Breast epithelium (tissue), 4 donors: ENCODE results near the gene UQCC2. TPM values are rescaled to one million over a fixed set of nuclear protein-coding genes. Genes with fewer than 3 reads are reported as not detected.

Source experiments
- DNase-seq, 2 donors: peaks; one replicate each; pipeline ENCODE4 v3.0.0-alpha.2; 2019; ENCODE audit warnings: low spot score in 2 of 2
- H3K27ac ChIP-seq, 2 donors: fragments of 200-600 bp; sonication (generic) in 1 of 2; one replicate each; pipeline ENCODE4 v1.5.1; 2016 to 2019; ENCODE audit warnings: mild to moderate bottlenecking in 1 of 2
- H3K27me3 ChIP-seq, 2 donors: fragments of 200-600 bp; sonication (generic) in 1 of 2; one replicate each; pipeline versions ENCODE4 v1.5.1 to v1.6.0; 2017 to 2019; ENCODE audit warnings: control low read depth in 1 of 2, mild to moderate bottlenecking in 1 of 2
- H3K36me3 ChIP-seq: fragments of 200-600 bp; one replicate; pipeline ENCODE4 v1.5.1; 2019
- H3K4me1 ChIP-seq, 2 donors: fragments of 200-600 bp; sonication (generic); one replicate each; pipeline ENCODE4 v1.5.1; 2016 to 2019; ENCODE audit warnings: control low read depth in 1 of 2
- H3K4me3 ChIP-seq, 3 donors: fragments of 200-600 bp; sonication (generic); 1 replicate in 2 of 3; 2 replicates in 1 of 3; pipeline ENCODE4 v1.5.1; 2016 to 2019; ENCODE audit warnings: mild to moderate bottlenecking in 3 of 3, moderate library complexity in 2 of 3
- H3K9me3 ChIP-seq, 2 donors: fragments of 200-600 bp; sonication (generic) in 1 of 2; one replicate each; pipeline ENCODE4 v1.5.1; 2016 to 2019; ENCODE audit warnings: control low read depth in 1 of 2
- POLR2A ChIP-seq: fragments of 450-650 bp; IDR thresholded peaks from one replicate; pipeline ENCODE4 v1.6.1; 2016; ENCODE audit warnings: antibody characterized with exemption, mild to moderate bottlenecking, moderate library complexity
- POLR2AphosphoS5 ChIP-seq, 3 donors: sonication (generic); formaldehyde crosslinking; IDR thresholded peaks; one replicate each; pipeline ENCODE4 v1.6.1; 2017; ENCODE audit warnings: antibody characterized with exemption in 3 of 3
- intact Hi-C: fragments of 100-400 bp; cut with DNase I; formaldehyde crosslinking; loops from one replicate; pipeline ENCODE4 v1.15.1; 2023; ENCODE audit warnings: low total_unique reads
- total RNA-seq, 3 donors: library from RNA; depleted of rRNA; stranded (reverse); fragments of >200 nt; gene quantifications; one replicate each; pipeline ENCODE4 v1.1.0, GENCODE V29; 2016
- TF ChIP-seq, protein P1 (sequence below), 3 donors: fragments of 450-650 bp; IDR thresholded peaks; one replicate each; pipeline ENCODE4 v1.5.1; 2016 to 2017; ENCODE audit warnings: antibody characterized with exemption in 3 of 3, mild to moderate bottlenecking in 3 of 3, moderate library complexity in 3 of 3

The UQCC2 gene
- total RNA-seq, 3 donors from 2014 or later, result 9.9 to 19.7 (median 19.6) TPM

- TF ChIP-seq, protein P1, sequence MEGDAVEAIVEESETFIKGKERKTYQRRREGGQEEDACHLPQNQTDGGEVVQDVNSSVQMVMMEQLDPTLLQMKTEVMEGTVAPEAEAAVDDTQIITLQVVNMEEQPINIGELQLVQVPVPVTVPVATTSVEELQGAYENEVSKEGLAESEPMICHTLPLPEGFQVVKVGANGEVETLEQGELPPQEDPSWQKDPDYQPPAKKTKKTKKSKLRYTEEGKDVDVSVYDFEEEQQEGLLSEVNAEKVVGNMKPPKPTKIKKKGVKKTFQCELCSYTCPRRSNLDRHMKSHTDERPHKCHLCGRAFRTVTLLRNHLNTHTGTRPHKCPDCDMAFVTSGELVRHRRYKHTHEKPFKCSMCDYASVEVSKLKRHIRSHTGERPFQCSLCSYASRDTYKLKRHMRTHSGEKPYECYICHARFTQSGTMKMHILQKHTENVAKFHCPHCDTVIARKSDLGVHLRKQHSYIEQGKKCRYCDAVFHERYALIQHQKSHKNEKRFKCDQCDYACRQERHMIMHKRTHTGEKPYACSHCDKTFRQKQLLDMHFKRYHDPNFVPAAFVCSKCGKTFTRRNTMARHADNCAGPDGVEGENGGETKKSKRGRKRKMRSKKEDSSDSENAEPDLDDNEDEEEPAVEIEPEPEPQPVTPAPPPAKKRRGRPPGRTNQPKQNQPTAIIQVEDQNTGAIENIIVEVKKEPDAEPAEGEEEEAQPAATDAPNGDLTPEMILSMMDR (IDR thresholded peaks at IDR 0.05), result no peak
- TF ChIP-seq POLR2A, result no peak
- no peak for TF ChIP-seq POLR2AphosphoS5 (IDR thresholded peaks at IDR 0.05)
These were observed 22.2 kb upstream of the UQCC2 start for GRCh38 chr6:33733709-33734007.

DNA sequence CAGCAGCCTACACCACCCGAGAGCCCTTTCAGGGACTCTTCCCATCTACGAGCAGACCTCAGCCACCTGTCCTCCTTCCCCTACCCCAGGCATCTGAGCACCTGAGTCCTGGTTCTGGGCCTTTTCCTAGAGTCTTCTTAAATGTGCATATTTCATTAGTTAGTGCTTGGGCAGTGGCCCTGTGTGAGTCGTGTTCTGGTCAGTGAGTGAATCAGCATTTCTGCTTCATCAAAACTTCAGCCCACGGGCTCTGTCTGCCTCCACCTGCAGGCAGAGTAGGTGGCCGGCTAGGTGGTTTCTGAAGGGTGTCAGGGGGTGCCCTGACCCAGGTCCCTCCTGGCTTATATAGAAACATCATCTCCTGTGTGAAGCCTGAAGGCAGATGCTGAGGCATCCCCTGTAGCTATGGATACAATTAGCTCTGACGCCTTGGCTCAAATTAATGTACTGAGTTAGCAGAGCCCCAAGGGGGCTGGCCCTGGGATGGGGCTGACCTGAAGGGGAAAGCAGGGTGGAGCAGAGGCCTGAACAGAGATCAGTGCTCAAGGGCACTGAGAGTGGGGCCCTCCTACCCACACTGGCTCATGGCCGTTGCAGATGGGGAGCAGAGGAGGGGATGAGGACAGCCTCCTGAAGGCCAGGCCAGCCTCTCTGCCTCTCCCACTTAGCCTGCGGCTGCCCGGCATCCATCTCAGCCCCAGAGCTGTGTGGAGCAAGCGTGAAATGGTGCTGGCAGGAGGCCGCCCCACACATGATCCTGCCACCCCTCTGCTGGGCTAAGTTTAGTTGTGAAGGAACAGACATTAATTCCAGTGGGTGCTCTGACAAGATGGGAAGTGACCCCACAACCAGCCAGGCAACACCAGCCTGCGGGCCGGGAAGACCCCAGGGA, 21.6 kb upstream of the UQCC2 start:
- no peak for TF ChIP-seq POLR2AphosphoS5 (IDR thresholded peaks at IDR 0.05)
- no peak for TF ChIP-seq POLR2A
- TF ChIP-seq, protein P1 (IDR thresholded peaks at IDR 0.05), result no peak
- Histone ChIP-seq H3K9me3 (no peaks in the 10 kb centered on the region), H3K4me3 (no peak overlapping the region), H3K4me1 (peaks cover 0 to 14% of the 10 kb centered on the region in 2 donors), H3K36me3 (no peaks in the 10 kb centered on the region), H3K27me3 (no peaks in the 10 kb centered on the region), H3K27ac (peak overlapping the region; percentile 80 to 84)
- no peak for DNase-seq
- intact Hi-C loops, result loop anchor here (5.0 kb wide), 1 partner anchor 484 kb away; no protein-coding TSS in a partner anchor

More at GRCh38 chr6:33733709-33734007, 22.2 kb upstream of the UQCC2 start:
- peaks cover 0 to 14% of the 10 kb centered on the region in 2 donors for H3K4me1 ChIP-seq
- no peak for DNase-seq
- no peak overlapping the region for H3K4me3 ChIP-seq
- H3K36me3 ChIP-seq, result no peaks in the 10 kb centered on the region
- no peak overlapping the region for H3K27ac ChIP-seq
- H3K9me3 ChIP-seq, result no peaks in the 10 kb centered on the region
- intact Hi-C loops, result loop anchor here (5.0 kb wide), 1 partner anchor 484 kb away; no protein-coding TSS in a partner anchor
- no peaks in the 10 kb centered on the region for H3K27me3 ChIP-seq

GRCh38 chr6:33732385-33732784, 20.9 kb upstream of the UQCC2 start:
- Histone ChIP-seq H3K4me3 (no peak overlapping the region), H3K27ac (peak overlapping the region; percentile 80 to 84), H3K27me3 (no peaks in the 10 kb centered on the region), H3K9me3 (no peaks in the 10 kb centered on the region), H3K4me1 (peaks cover 0 to 21% of the 10 kb centered on the region in 2 donors), H3K36me3 (no peaks in the 10 kb centered on the region)
- no peak for DNase-seq
- intact Hi-C loops, result loop anchor here (5.0 kb wide), 1 partner anchor 485 kb away; no protein-coding TSS in a partner anchor
- TF ChIP-seq POLR2AphosphoS5 (IDR thresholded peaks at IDR 0.05) (no peak), POLR2A (no peak)
- TF ChIP-seq, protein P1 (IDR thresholded peaks at IDR 0.05), result no peak

GRCh38 chr6:33731751-33732282, 20.3 kb upstream of the UQCC2 start:
- peak; percentile 70 to 76 for DNase-seq
- Histone ChIP-seq H3K27me3 (no peaks in the 10 kb centered on the region), H3K36me3 (no peaks in the 10 kb centered on the region), H3K4me1 (peaks cover 0 to 26% of the 10 kb centered on the region in 2 donors), H3K9me3 (no peaks in the 10 kb centered on the region), H3K27ac (peak overlapping the region; percentile 80 to 84), H3K4me3 (no peak overlapping the region)
- intact Hi-C loops, result loop anchor here (5.0 kb wide), 1 partner anchor 485 kb away; no protein-coding TSS in a partner anchor
- TF ChIP-seq POLR2A, result no peak
- TF ChIP-seq POLR2AphosphoS5 (IDR thresholded peaks at IDR 0.05), result peak in 1 of 3 donors; percentile 77
- TF ChIP-seq, protein P1 (IDR thresholded peaks at IDR 0.05), result no peak

- Histone ChIP-seq H3K4me3 (no peak overlapping the region), H3K36me3 (no peaks in the 10 kb centered on the region), H3K27ac (peak overlapping the region; percentile 80 to 84), H3K27me3 (no peaks in the 10 kb centered on the region), H3K4me1 (peaks cover 0 to 26% of the 10 kb centered on the region in 2 donors), H3K9me3 (no peaks in the 10 kb centered on the region)
- TF ChIP-seq POLR2A (no peak), POLR2AphosphoS5 (IDR thresholded peaks at IDR 0.05) (no peak)
- TF ChIP-seq, protein P1 (IDR thresholded peaks at IDR 0.05), result no peak
- no peak for DNase-seq
- intact Hi-C loops, result loop anchor here (5.0 kb wide), 1 partner anchor 486 kb away; no protein-coding TSS in a partner anchor
These were observed 19.5 kb upstream of the UQCC2 start for GRCh38 chr6:33731035-33731434.
